ENCODE data around the gene TBC1D8.

Gene TBC1D8

GRCh38 chr2:100995309-100996075 is 155.7 kb downstream of the TBC1D8 start:
- no peak for DNase-seq

DNA sequence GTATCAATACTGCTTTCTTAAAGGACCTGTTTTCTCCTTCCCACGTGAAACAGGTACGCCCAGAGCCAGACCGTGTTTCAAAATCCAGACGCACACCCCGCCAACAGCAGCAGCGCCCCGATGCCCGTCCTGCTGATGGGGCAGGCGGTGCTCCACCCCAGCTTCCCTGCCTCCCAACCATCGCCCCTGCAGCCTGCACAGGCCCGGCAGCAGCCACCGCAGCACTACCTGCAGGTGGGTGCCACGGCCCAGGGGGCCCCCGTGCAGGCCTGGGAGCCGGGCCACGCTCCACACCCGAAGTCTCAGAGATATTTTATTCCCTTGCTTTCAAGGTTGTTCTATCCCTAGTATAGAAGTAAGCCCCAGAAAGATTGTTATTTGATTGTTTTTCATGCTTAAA is 157.9 kb downstream of the TBC1D8 start:
- DNase-seq = no peak

DNA sequence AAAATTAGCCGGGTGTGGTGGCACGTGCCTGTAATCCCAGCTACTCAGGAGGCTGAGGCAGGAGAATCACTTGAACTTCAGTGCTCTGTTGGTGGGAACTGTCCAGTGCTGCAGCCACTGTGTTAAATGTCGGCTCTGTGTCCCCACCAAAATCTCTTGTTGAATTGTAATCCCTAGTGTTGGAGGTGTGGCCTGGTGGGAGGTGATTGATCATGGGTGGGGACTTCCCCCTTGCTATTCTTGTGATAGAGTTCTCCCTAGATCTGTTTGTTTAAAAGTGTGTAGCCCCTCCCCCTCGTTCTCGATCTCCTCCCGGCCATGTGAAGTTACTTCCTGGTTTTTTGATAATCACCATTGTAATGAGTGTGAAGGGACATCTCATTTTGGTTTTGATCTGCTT is 158.9 kb downstream of the TBC1D8 start:
- no peak for DNase-seq

DNA sequence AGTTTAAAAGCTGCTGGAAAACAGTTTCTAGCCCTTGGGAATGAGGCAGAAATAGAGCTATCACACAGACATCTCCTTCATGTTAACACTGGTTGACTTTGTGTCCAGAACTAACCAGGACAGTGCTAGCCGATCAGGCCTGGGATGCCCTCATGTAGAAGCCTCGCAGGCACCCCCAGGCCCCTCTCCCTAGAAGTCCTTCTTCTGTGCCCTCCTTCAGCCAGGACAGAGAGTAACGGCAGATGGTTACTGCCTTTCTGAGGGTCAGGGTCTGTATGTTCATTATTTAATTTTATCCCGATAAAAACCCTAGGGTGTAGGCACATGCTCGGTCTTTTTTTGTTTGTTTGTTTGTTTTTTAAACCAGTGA is 159.8 kb downstream of the TBC1D8 start:
- no peak for DNase-seq

- no peak for DNase-seq
Observed at GRCh38 chr2:100990650-100991403, 160.4 kb downstream of the TBC1D8 start.

DNA sequence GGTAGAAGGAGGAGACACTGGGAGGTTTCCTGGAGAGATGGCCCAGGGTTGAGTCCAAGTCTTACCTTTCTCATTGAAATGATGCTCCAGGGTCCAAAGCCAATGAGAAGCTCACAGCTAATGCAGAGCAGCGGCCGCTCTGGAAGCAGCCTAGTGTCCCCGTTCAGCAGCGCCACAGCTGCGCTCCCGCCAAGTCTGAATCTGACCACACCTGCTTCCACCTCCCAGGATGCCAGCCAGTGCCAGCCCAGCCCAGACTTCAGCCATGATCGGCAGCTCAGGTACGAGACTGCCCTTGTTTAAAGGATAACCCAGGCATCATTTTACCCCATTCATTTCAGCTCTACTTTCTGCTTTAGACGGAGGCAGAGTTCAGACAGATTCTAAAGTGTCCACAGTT is 161.0 kb downstream of the TBC1D8 start:
- no peak for DNase-seq

DNA sequence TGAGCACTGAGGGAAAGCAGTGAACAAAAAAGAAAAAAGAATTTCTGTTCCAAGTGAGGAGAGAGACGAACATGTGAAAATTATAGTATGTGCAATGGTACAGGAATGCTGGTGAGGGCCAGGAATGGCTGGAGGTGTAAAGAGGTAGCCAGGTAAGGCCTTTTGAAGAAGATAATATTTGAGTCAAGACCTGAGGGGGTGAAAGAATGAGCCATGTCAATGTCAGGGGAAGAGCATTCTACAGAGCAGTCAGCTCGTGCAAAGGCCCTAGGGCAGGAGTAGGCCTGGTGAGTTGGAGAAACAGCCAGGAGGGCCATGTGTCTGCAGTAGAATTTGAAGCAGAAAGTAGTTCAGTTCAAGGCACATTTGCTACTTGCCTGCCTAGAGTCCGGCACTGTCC is 161.5 kb downstream of the TBC1D8 start:
- DNase-seq = no peak

DNA sequence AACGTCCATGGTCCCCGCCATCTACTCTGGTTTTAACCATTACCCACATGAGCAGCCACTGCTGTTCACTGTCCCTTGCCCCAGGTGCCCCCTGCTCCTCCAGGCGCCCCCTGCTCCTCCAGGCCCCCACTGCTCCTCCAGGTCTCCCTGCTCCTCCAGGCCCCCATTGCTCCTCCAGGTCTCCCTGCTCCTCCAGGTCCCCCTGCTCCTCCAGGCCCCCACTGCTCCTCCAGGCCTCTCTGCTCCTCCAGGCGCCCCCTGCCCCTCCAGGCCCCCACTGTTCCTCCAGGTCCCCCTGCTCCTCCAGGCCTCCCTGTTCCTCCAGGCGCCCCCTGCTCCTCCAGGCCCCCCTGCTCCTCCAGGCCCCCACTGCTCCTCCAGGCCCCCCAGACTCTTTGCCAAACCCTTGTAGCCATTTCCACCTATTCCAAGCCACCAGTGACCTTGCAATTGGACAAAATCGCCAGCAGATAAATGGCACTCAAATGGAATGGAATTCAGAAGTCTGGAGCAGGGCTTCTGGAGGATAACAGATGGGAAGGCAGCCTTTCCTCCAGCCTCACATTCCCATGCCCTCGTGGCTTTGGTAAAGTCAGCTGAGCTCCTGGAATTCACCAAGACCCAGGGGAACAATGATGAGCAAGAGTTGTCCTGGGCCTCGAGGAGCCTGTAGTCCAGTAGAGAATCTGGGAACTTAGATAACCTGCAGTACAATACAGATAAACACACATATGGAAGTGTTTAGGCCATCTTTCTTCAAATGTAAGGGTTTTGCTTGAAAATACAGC is 162.4 kb downstream of the TBC1D8 start:
- DNase-seq = no peak

DNA sequence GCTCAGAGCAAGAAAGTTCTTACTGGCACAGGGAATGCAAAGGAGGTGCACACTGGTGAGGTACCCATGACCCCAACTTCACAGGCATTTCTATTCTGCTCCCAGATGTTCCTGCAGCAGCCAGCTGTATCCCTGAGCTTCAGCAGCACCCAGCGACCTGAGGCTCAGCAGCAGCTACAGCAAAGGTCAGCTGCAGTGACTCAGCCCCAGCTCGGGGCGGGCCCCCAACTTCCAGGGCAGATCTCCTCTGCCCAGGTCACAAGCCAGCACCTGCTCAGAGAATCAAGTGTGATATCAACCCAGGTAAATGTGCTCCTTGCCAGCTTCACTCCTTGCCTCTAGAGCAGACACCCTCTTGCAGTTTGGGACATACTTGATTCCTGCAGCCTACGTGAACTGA is 163.2 kb downstream of the TBC1D8 start:
- DNase-seq = no peak

- no peak for DNase-seq
Observed at GRCh38 chr2:100987536-100987935, 163.6 kb downstream of the TBC1D8 start.

- no peak for DNase-seq
Observed at GRCh38 chr2:100986157-100986556, 165.0 kb downstream of the TBC1D8 start.

GRCh38 chr2:100984892-100985307 is 166.3 kb downstream of the TBC1D8 start:
- peak; percentile 70 for DNase-seq

DNA sequence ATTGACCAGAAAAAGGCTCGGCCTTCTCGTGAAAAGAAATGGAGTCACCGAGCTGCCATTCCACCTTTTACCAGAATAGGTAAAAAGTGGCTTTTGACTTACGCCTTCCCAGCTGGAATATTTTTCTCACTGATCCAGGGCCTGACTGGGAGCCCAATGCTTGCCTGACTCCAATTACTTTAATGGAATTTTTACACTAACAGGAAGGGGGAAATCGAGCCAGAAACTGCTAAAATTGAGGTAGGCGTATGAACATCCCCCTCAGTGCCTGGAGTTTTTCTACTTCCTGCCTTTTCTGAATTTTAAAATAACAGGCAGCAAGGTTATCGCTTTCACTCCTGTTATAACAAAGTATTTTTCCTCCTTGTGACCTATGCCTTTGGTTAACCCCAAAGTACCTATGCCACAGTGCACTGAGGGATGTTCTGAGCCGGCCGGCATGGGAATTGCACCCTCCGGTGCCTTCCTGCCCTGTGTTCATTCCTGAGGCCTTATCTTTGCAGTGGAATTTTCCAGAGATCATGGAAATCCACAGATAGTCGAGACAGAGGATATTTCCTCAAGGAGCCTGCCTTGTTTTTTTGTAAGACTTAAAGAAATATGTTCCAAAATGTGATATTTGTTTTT is 167.4 kb downstream of the TBC1D8 start:
- no peak for DNase-seq

DNA sequence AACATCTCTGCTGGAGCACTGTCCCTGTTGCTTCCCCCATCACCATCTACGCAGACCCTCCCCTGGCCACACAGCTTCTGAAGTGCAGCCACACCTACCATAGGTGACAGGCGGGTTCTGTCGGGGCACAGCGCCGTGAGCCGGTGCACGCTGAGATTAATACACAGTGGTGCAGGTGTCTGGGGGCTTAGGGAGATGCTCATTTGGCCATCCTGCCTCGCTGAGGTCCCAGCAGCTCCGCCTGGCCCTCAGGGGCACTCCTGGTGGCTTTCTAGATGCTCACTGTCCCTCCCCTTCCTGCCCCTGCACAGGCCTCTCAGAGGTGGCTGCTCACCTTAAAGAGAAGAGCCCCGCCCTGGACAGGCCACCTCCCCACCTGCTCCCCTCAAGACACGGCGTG is 168.0 kb downstream of the TBC1D8 start:
- no peak for DNase-seq

DNA sequence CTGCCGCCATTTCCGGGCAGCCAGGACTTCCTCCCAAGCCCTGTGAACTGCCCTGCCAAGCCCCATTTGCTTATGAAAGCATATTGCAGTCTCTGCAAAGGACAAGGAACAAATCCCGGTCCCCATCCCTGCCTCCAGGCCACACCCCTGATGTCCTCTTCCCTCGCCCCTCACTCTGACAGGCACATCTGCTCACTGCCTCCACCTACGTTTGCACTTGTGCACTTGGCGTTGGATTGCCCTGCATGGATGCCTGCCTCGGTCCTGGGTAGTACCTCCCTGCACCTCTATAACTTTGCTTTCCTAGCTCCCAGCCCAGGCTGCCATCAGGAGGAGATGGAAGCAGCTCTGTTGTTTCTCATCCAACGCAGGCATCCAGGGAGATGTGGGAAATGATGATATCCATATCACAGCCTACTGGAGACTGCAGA is 168.7 kb downstream of the TBC1D8 start:
- no peak for DNase-seq

- no peak for DNase-seq
Observed at GRCh38 chr2:100981011-100981410, 170.2 kb downstream of the TBC1D8 start.

DNA sequence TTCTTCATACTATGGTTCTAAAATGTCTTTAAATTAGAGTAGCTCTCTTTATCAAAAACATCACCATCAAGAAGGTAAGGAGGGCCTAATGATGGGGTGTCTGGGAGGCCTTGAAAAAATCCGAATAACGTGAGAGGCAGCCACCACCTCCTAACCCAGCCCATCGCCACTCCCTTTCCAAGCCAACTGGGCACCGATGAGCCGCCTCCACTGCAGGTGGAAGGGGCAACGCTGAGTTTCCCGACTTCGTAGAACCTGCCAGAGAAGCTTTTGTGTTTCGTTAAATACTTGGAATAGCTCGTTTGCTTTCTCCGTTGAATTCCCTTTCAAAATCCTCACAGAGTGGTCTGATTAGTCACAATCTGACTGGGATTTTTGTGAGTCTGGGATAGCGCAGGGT is 171.1 kb downstream of the TBC1D8 start:
- DNase-seq = no peak

- no peak for DNase-seq
Observed at GRCh38 chr2:100978582-100979191, 172.5 kb downstream of the TBC1D8 start.

DNA sequence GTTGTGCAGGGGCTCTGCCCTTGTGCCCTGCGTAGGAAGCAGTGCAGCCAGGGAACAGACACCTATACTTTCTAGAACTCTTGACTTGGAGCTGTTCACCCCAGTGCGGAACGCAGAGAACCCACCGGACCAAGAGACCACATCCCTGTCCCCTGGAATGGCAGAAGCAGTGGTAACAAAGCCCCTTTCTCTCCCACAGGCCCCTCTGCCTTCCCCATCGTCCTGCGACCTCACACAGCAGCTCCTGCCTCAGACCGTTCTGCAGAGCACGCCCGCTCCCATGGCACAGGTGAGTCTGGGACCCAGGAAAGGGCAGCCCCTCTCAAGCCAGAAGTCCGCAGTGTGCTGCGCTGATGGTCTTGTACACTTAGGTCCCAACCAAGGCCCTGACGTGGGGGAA is 173.7 kb downstream of the TBC1D8 start:
- DNase-seq = no peak

GRCh38 chr2:100976645-100977391 is 174.4 kb downstream of the TBC1D8 start:
- DNase-seq = no peak

DNA sequence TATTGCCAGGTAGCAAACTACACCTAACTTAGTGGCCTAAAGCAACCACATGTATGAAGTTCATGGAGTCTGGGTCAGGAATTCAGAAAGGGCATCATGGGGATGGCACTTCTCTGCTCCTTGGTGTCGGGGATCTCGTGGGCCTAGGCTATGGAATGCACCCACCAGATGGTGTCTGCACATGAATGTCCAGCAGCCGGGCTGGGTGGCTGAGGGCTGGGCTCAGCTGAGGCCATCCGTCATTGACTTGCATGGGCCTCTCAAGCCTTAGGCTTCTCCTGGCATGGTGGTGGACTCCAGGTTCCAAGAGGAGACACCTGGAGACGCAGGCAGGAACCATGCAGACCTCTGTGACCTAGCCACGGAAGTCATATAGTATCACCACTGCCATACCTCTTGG is 175.1 kb downstream of the TBC1D8 start:
- no peak for DNase-seq

DNA sequence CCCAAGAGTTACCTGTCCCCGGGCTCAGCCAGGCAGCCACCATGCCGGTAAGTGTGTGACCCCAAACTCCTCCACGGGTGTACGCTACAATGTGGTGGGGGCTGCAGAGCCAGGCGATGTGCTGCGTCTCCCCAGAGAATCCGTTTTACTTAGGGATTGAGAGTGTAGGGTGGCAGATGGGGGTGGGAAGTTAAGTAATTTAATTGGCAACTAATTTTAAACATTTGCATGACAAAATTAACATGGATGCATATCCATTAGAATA is 175.7 kb downstream of the TBC1D8 start:
- no peak for DNase-seq
